SK-MEL-5 (cell line): ENCODE measurements around the gene COP1. TPM values are rescaled to one million over a fixed set of nuclear protein-coding genes. Genes with fewer than 3 reads are reported as not detected.
"Not testable (repeated sequence)": the region's sequence is repeated elsewhere in the genome, so short reads cannot be mapped to it uniquely, and the experiment has no call there.

Experiments
- DNase-seq: peaks from one replicate; pipeline ENCODE4 v3.0.0-alpha.2; 2016; ENCODE audit warnings: low read depth, low spot score
- in situ Hi-C: cut with HindIII; loops from 2 replicates; pipeline ENCODE4 v1.10.0; 2016; ENCODE audit warnings: low sequenced_read_pairs, high pct_unique_total_duplicates, low pct_unique_long_range_greater_than_20kb
- total RNA-seq: library from RNA; depleted of rRNA; stranded (reverse); fragments of >200 nt; shearing (Covaris generic); gene quantifications from 2 replicates; pipeline ENCODE4 v1.2.3, GENCODE V29; 2014

Gene COP1
- total RNA-seq, 1 experiment from 2014 or later, result 20.7 TPM

DNA sequence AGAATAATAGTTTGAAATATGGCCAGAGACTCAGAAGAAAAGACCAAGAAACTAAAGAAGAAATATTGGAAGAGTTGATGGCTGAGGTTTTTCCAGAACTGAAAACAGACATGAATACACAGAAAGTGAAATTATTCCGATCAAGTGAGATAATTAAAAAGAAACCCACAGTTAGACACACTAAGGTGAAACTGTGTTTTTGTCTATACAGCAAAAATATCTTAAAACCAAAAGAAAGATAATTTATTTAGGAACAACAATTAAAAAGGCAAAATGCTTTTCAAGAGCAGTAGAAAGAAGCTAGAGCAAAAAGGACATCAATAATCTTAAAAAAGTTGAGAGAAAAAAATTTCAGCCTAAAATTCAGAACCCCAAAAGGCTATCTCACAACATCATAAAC is 116.3 kb downstream of the COP1 start:
- in situ Hi-C loops, result no loop called here
- no peak for DNase-seq

DNA sequence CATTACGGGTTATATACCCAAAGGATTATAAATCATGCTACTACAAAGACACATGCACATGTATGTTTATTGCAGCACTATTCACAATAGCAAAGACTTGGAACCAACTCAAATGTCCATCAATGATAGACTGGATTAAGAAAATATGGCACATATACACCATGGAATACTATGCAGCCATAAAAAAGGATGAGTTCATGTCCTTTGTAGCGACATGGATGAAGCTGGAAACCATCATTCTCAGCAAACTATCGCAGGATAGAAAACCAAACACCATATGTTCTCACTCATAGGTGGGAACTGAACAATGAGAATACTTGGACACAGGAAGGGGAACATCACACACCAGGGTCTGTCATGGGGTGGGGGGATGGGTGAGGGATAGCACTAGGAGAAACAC is 119.3 kb downstream of the COP1 start:
- in situ Hi-C loops, DNase-seq: not testable (repeated sequence)

DNA sequence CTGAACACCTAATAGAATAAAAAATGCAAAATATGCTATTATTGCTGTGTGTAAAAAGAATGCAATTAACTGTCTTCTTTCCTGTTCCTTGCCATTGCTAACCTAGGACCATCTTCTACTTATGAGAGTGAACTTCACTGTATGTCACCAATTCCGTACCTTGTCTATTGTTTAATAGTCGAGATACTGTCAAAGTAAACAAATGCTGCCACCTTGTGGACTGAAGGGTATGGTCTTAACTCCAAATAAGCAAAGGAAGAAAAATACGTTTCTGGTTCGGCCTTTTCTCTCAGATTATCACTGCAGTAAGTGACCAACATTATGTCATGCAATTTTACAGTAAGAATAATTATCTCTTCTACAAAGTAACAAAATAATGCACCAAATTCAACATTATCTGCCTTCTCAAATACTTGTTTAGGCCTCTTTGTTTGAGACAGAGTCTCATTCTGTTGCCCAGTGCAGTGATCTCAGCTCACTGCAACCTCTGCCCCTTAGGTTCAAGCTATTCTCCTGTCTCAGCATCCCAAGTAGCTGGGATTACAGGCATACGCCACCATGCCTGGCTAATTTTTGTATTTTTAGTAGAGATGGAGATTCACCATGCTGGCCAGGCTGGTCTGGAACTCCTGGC is 133.4 kb downstream of the COP1 start:
- in situ Hi-C loops, result no loop called here
- peak; percentile 79 for DNase-seq

DNA sequence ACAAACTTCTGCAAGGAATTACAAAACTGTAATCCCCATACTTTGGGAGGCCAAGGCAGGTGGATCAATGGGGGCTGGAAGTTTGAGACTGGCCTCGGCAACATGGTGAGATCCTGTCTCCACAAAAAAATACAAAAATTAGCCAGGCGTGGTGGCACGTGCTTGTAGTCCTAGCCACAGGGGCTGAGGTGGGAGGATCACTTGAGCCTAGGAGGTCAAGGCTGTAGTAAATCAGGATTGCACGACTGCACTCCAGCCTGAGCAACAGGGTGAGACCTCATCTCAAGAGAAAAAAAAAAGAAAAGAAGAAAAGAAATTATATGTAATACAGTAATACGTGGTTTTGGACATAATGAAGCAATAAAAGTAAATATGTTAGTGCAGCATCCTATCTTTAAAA is 138.2 kb downstream of the COP1 start:
- in situ Hi-C loops, result no loop called here
- DNase-seq, result no peak

DNA sequence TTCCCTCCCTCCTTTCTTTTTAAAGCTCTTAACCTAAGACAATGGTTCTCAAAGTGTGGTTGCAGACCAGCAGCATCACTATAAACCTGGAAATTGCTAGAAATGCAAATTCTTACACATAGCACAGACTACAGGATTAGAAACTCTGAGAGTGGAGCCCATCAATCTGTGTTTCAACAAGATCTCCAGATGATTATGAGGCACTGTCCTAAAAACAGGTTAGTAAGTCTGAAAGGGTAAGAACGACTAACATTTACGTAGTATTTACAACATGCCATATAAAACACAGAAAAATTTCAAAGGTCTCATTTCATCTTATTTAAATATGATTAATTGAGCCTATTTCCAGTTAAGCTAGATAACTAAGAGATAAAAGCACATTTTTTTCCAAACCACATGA is 138.8 kb downstream of the COP1 start:
- in situ Hi-C loops, result no loop called here

DNA sequence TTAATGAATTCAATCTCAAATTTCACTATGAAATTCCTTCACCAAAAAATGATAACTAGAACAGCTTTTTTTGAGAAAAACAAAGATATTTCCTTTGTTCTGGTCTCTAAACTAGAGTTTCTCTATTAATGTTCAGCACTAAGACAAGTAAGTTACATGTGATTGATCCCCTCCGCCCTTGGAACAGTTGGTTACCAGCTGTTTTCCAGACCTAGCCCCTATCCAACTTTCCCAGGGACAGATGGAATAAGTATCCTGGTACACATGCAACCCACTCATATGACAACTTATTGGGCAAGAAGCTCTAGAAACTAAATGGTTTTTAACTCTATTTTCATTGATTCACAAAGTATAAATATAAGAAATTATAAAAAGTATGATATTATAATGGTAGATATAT is 140.4 kb downstream of the COP1 start:
- in situ Hi-C loops, result no loop called here

More for the DNA sequence above, 138.8 kb downstream of the COP1 start:
- DNase-seq, result no peak

DNA sequence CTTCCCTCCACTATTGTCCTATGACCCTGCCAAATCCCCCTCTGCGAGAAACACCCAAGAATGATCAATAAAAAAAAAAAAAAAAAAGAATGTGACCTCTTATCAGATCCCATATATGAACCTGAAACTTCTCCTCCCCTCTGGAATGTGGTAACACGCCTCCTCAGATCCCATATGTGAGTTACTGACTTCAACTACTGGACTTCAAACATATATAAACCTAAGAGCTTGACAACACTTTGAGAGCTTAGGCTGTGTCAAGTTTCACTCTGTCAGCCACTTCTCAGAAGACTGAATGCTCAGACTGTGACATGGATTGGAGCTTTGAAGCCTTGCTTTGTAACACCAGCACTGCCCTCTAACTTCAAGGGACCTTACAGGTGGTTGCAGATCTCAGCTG is 148.4 kb downstream of the COP1 start:
- no peak for DNase-seq
- in situ Hi-C loops, result no loop called here

More for the DNA sequence above, 140.4 kb downstream of the COP1 start:
- DNase-seq, result no peak

DNA sequence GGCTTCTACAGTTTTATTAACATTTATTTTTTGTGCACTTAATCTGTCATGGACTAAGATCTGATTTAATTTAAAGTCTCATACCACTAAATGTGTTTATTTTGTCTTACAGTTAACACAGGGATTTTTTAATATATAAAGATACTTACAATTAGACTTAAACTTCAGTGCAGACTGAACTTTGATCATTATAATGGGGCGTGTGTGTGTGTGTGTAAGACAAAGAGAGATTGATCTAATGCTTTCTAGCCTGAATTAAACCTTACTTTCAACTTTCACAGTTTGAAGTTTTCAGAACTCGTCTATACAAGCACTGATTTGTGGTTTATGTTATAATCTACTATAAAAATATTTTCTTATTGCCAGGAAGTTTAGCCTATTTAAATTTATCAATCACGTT is 150.8 kb downstream of the COP1 start:
- in situ Hi-C loops, result no loop called here
- no peak for DNase-seq

DNA sequence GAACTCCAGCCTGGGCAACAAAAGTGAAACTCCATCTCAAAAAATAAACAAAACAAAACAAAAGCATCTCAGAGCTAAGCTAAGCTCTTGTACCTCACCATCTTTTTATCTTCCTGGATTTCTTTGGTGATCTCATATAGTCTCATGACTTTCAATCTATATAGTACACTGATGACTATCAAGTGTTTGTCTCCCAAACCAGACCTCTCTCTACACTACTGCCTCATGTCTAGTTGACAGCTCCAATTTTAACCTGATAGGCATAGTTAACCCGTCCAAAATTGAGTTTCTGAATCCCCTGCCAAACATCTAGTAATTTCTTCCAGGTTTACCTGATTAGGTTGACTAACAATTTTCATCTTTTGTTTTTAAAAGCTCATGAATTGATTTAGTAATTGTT is 151.7 kb downstream of the COP1 start:
- in situ Hi-C loops, result no loop called here
- no peak for DNase-seq

DNA sequence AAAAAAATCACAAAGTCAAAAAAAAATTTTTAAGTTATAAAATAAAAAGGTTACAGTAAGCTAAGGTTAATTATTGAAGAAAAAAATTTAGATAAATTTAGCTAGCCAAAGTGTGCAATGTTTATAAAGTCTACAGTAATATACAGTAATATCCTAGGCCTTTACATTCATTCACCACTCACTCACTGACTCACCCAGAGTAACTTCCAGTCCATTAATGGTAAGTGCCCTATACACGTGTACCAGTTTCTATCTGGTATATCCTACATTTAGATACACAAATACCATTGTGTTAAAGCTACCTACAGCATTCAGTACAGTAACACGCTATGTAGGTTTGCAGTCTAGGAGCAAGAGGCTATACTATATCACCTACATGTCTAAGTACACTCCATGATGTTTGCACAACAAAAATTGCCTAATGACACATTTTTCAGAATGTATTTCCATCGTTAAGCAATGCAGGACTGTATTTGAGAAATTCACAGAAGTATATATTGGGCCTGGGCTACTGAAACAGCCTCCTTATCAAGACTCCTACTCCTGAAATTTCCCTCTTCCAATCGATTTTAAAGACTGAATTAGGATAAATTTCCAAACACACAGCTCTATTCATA is 155.1 kb downstream of the COP1 start:
- no peak for DNase-seq
- in situ Hi-C loops, result no loop called here

DNA sequence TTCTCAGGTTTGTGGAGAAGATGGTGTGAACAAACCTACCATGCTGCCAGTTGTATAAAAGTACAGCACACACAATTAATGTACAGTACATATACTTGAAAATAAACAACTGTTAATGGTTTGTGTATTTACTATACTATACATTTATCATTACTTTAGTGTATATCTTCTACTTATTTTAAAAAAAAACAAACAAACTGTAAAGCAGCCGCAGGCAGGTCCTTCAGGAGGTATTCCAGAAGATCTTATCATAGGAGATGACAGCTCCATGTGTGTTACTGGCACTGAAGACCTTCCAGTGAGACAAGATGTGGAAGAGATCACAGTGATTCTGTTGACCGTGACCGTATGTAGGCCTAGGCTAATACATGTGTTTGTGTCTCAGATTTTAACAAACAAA is 155.7 kb downstream of the COP1 start:
- no peak for DNase-seq
- in situ Hi-C loops, result no loop called here

DNA sequence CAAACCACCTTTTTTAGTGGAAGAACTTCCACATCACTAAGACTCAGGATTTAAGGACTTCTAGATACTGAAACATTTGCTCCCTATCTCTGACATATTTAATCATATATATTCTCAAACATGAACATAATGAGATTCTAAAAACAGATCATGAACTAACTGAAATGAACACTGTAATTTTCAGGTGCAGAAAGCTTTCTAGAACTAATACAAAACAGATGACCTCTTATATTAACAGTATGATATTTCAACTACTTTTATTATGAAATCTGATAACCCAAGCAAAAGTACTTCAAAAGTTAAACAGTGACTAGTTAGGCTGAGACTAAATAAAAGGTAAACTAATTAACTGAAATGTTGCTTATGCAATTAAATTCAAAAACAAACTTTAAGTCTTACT is 157.5 kb downstream of the COP1 start:
- no peak for DNase-seq
- in situ Hi-C loops, result no loop called here

DNA sequence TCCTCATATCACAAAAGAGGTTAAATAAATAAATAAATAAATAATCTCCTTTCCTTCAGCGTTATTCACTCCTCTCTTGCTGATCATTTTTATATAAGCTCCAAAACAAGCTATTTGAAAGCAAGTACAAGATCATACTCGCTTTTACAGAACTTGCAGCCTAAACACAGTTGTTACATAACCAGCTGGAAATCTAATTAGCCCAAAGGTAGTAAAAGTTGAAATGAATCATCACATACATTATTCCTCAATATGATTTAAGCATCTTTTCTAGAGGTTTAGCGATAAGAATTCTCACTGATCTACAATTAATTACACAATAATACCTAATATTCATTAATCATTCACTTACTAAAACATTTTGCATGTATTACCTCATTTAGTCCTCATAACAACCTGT is 160.2 kb downstream of the COP1 start:
- in situ Hi-C loops, result no loop called here
- no peak for DNase-seq

DNA sequence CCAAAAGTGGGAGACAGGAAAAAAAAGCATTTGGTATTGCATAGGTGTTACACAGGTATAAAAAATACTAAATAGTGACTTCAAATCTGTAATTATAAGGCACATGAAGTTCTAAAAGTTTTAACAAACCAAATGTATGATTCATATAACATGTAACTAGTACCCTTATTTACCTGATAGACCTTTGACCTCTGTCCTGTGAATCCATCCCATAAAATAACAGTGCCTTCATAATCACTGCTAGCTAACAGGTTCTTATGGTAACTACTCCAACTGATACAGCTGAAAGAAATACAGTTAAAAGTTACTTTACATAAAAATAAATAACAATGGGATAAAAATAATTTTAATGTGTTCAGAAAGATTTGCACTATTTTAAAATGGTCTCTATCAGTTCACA is 163.5 kb downstream of the COP1 start:
- in situ Hi-C loops, result no loop called here
- DNase-seq, result no peak

DNA sequence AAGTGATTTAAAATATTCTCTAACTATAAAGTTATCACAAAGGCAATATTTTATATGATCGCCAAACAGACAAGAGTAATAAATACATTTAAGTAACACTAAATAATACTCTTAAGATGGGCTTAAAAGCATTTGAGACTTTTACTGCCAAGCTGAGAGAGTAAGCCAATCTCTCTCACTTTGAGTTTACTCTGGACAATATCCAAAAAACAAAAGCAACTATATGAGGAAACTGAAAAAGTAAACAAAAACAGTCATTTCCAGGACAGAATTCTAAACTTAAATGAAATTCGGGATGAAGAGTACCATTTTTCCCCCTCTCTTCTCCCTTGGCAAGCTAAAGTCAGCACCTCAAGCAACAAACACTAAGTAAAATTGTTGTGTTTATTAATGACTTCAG is 173.2 kb downstream of the COP1 start:
- in situ Hi-C loops, result no loop called here
- no peak for DNase-seq

DNA sequence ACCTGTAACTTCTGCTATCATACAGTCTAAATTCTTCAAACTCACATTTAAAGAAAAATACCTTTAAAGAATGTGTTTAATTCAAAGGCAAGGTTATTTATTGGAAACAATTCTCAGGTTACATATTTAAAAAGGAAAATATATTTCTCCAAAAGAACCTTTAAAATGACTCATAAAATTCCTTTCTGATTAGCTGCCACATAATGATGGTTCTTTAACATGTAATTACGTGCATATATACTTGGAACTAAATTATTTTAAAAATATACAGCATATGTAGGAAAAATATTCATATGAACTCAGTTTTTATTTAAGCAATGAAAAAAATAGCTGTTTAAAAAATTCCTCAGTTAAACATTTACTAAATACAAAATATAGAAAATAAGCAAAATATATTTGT is 173.6 kb downstream of the COP1 start:
- DNase-seq, result no peak
- in situ Hi-C loops, result no loop called here

DNA sequence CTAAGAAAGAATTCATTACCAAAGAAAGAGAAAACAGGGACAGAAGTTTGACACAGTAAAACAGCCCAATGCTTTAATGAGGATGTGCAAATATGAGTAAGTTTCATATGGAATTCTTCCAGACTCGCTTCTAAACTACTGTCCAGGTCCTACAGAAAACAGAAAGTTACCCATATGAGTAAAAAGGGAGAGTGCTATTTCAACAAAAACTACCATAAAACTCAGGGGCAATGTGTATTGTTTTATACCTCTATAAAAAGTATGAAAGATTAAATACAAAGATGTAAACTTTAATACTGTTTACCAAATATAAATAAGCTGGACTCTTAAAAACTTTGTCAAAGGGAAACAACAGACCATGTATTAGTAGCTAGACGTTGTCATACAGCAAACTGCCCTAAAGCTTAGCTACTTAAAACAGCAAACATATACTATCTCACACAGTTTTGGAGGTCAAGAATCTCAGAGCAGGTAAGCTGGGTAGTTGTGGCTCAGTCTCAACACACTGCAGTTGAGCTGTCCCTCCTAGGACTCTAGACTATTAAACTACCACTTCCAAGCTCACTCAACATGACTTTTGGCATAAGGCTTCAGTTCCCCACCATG is 174.9 kb downstream of the COP1 start:
- DNase-seq, result no peak
- in situ Hi-C loops, result no loop called here

DNA sequence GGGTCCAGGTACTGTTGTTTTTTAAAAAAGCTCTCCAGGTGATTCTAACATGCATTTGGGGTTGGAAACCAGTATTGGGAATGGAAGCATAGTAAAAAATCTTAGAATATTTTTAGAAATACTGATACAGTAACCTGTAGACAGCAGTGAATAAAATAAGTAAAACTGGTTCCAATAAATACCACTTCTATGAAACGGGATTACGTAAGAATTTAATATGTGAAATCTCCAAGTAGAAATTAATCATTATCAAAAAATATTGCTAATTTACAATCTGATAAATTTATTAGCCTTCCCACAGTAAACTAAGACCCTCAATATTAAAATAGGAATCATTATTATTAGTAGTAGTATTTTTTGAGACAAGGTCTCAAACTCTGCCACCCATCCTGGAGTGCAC is 177.5 kb downstream of the COP1 start:
- no peak for DNase-seq
- in situ Hi-C loops, result no loop called here

DNA sequence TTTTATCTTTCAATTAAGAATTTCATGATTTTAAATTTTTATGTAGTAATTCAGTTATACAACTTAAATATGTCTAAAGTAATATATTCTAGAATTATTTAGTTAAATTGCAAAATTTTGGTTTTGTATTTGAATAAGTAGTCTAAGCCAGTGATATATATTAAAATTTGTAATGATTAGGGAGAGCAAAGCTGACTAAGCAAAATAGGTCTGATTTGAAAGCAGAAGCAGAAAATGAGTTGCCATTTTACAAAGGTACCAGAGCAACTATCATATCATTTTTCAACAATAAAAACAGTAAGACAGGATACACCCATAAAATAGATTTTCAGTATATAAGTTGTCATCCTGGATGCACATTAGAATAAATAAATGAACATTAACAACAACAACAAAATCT is 177.9 kb downstream of the COP1 start:
- no peak for DNase-seq
- in situ Hi-C loops, result no loop called here
